Fibroblast of skin of abdomen (primary cell): ENCODE results near the gene MORC2.

Experiments used
- DNase-seq: peaks from one replicate; pipeline ENCODE4 v3.0.0-alpha.2; 2013

The MORC2 gene

DNA sequence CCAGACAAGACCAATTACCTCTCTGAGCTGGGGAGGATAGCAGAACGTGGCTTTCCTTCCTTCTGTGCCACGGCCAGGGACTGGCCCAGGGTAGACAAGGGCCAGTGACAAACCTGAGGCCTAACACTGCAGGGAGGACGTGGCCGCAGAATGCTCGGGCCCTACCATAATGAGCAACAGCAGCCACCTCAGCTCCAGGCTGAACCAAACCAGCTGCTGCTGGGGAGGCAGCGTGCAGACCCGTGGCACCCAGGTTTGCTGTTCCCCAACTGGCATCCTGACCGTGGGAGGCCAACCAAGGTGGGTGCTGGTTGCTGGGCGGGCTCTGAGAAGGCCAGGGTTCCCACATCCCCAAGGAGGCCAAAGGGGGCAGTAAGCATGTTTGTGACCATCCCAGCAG, 83.0 kb downstream of the MORC2 start:
- DNase-seq = no peak

DNA sequence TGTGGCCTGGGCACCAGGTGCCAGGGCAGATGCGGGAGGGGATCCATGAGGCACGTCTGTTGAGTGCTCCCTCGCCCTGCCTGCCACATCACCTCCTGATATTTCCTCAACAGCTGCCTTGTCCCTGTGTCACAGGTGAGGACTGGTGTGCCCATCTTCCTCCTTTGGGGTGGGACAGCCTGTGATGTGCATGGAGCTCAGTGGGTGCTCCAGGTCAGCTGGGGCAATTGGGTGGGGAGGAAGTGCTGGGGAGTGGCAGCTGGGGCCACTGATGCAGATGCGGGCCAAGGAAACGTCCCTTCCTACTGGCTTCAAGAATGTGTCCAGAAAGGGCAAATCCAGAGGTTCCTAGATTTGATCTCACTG, 83.6 kb downstream of the MORC2 start:
- DNase-seq = no peak

DNA sequence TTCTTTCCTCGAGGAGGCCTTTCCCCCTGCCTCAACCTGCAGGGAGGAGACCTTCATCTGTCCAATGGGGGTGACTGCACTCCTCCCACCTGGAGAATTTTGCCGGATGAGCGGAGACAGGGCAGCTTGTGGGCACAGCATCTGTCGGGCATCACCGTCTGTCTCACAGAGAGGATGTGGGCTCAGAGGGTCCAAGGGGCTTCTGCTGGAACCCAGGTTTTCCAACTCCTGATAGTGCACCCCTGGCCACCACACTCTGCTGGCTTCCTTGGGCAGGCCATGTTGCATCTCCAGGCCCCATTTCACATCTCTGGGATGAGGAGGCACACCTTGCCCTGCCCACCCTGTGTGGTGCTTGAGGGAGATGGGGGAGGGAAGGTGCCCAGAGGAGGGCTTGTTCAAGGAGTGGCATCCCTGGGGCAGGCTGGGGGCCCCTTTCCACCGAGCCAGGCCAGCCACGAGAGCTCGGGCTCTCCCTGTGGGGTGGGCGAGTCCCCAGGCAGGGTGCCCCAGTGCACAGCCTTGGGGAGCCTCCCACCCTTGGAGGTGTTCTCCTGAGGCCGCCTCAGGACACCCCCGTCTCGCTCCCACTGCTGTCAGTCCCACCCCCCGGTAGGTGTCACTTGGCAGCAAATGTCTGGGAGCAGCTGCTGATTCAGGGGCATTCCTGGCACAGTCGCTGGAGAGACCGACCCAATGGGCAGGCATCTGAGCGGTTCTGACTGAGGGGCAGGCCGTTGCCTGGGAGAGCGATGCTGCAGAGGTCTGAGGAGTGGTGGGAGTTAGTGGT, 84.2 kb downstream of the MORC2 start:
- DNase-seq = no peak

DNA sequence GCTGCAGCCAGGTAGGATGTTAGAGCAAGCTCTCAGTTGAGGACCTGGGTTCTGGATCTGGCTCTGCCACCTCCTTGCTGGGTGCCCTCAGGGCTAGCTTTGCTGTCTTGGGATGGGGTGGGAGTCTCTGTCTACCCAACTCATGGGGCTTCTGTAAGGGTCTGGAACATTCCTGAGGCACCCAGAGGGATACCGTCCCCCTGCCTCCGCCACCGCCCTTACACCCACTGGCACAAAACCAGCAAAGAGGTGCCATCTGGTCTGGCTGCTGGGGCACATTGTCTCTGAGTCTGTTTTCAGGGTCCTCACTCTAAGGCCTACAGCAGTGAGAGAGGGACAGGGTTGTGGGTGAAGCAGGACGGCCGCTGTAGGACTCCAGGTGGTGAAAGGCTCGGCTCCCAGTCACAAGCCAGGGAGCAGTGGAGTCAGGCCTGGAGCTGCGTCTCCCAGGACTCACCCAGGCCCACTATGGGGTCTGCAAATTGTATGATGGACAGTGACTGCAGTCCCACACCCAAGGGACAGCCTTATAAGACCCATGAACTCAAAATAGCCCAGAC, 84.9 kb downstream of the MORC2 start:
- no peak for DNase-seq

DNA sequence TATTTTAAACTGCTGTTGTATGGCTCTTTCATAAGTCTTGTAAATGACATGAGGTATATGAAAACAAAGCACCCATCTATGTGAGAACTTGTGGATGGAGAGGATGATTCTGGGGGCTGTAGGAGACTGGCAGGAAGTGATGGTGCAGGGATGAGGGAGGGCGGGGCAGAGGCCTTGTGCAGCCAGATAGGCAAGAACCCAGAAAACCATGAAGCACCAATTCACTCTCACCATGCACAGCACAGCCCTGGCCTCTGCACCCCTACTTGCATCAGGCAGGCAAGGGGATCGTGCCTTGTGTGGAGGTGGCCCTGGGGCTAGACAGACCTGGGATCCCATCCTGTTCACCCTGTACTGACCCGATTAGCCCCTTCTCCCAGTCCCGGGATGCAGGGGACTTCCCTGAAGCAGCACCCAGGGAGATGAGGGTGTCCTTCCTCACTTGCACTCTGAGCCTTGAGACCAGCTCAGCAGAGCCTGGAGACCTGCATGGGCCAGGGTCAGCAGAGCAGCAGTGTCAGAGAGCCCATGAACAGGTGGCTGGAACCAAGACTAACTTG, 85.5 kb downstream of the MORC2 start:
- no peak for DNase-seq

DNA sequence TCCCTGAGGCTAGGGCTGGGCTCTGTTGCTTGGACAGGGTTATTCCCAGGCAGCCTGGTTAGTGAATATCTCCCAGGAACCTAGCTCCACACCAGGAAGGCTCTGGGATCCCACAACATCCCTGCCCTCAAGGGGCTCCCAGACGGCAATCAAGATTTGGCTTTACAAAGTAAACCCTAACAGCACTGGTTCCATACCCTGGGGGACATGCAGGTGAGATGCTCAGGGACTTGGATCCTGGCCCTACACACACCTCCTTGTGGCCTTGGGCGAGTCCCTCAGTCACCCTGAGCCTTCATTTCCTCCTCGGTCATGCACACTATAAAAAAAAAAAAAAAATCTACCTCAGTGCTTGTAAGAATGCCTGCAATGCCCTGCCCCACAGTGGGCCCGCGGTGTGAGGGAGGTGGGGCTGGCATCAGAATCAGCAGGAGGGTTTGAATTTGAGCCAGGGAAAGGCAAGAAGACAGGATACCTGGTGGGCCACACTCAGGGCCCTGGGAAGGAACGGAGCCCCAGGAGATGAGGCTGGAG, 86.3 kb downstream of the MORC2 start:
- no peak for DNase-seq

DNA sequence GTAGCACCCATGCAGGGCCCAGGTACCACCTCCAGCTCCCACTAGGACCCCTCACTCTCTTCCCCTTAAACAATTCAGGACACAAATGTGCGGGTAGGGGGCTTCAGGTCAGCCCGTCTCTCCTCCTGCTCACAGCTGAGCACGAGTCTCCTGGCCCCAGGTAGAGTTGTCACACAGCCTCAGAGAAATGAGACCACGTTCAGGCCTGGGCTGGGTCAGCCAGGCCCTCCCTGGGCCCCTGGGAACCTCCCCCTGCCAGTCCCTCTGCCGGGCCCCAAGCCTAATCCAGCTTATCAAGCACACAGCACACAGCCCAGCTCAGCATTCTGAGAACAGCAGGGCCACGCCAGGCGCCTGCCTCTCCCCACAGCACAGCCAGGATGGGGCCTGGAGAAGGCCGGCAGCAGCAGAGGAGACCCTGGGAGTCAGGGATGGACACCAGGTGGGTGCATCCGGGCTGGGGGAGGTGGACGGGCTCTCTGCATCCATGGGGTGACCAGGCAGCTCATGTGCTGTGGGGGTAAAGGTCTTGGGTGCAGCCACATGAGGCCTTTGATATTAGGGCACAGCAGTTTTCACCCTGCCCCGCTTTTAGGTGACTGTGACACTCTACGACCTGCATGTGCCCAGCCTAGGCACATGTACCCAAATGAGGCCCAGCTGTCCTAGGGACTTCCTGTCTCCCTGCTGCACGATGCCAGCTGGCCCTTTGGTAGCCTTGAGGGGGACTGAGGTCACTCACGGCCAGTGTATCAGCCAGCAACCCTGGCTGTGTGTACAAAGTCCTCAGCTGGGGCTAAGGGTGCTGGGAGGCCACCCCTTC, 87.0 kb downstream of the MORC2 start:
- no peak for DNase-seq

DNA sequence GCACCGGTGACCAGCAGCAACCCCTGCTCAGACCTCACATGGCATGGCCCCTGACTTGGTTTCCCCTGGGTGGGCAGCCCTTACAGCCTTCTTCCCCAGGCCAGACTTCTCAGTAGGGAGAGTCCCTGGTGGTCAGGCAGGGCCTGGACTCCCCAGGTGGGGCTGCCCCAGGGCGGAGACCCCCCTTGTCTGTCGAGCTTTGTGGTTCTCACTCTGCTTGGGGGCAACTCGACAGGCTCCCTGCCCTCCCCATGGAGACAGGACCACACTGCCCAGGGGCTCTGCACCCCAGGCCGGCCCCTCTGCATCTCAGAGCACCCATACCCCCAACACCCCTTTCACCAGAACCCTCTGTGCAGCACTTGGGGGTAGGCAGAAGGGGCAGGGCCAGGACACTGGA, 87.7 kb downstream of the MORC2 start:
- DNase-seq = no peak

DNA sequence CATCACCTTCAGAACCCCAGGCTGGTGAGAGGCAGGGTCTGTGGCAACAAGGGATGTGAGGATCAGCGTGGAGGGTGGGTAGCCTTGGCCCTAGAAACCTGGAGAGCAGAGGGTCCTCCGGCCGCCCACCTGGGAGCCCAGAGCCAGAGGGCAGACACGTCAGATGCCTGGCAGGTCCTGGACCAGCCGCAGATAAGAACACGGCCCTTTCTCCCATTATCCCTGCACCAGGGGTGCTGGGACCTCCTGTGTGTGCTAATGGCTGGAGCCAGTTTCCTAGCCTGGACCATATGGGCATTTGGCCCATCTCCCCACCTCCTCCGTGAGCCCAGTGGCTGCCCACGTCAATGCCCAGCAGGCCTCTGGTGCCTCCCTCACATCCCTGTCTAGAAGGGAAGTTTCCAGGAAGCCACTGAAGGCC, 88.4 kb downstream of the MORC2 start:
- no peak for DNase-seq

DNA sequence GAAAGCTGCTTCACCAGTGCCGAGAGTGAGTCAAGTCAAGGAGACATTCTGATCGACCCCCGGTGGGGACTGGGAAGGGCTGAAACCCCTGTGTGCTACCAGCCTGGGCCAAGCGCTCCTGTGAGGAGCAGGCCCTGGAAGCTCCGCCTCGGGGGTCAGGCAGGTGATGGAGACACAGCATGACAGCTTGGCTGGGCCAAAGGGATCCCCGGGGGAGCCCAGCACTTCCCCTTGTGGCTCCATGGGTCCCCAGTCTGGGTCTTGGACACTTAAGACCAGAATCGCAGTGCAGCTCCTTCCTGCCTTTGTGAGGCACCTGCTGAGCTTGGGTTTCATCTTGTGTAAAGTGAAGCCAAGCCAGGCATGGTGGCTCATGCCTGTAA, 89.2 kb downstream of the MORC2 start:
- no peak for DNase-seq

DNA sequence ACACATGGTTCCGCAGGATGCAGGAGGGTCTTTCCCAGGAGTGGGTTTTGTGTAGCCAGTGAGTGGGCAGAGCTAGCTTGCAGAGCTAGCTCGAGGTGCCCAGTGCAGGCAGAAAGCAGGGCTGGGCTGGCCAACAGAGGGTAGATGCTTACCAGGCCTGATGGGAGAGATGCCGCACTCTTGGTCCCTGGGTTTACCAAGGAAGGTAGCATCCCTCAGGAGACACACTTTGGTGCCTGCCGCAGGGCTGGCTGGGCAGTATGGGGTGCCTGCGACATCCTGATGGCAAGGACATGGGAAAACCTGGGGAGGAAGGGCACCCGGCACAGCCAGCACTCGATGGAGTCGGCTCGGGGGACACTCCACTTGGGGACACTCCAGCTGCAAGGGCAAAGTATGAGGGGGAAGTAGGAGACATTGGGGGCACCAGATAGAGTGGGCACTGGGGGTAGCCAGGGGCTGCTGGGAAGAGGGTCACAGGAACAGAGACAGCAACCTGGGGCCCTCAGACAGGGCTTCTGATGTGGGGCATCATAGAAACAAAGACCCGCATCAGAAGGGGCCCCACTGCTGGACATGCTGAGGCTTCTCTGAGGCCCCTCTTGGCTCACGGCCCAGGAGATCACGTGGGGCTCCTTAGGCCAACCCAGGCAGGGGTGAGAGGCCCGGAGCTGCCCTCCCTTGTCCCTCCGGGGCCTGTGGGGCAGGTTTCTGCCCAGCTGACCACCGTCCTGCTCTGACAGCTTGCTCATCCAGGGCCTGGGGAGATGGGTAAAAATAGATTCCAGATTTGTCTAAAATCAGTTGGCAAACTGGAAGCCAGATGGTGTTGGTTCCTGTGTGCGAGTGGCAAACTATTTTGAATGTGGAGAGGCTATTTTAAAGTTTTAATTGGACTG, 89.8 kb downstream of the MORC2 start:
- DNase-seq = no peak

DNA sequence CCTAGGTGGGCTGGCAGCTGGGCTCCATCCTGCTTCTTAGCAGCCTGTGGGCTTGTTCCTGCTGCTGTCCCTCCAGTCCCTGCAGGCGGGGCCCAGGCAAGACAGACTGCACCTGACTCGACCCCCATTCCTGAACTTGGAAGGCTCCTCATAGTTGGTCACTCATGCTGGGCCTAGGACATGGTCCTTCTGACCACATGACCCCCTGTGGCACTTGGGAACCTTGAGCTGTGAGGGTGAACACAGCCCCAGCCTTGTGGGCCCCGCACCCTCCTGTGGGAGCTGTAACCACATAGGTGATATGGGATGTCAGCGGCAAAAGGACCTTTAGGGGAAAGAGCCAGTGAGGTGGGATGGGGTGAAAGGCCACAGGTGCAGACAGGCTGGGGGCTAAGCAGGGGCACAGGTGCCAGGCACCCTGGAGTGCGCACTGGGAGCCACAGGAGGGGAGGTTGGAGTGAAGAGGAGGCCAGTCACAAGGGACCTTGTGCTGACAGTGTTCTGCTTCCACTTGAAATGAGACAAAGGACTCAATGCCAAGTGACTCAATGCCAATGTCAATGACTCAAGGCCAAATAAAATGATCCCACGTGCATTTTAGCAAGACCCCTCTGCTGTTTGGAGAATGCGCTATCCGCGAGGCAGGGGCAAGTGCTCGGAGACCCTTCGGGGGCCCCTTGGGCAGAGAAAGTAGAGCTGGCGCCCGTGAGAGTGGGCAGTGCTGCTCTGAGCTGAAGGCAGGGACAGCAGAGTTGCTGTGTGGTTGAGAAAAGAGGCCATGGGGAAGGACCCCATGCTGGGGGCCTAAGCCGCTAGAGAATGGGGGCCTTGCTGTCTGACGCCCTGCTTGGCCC, 90.7 kb downstream of the MORC2 start:
- no peak for DNase-seq

DNA sequence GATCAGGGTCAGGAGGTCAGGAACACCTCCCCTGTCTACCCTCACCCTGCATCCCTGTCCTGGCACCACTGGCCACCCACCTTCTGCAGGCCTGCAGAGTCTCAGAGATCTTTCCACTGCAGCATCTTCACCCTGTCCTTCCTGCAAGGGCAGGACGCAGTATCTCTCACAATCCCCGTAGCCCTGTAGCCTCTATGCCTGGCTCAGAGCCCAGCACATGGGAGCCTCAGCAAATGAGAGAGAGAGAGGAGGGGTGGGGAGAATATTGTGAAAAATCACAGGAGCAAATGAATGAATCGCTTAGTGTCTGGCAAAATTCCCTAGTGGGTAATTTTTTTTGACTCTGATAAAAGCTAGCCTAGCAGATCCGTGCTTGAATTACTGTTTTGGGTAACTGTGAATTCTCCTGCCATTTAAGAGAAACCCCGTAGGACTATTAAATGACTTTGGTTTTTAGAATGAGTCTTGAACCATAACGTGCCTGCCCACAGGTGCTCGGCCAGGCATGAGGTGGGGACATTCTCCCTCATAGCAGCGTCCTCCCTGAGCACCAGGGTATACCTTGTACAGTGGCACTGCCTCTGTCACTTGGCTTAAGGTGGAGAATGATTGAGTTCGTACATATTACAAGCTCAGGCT, 91.5 kb downstream of the MORC2 start:
- DNase-seq = peak; percentile 33

DNA sequence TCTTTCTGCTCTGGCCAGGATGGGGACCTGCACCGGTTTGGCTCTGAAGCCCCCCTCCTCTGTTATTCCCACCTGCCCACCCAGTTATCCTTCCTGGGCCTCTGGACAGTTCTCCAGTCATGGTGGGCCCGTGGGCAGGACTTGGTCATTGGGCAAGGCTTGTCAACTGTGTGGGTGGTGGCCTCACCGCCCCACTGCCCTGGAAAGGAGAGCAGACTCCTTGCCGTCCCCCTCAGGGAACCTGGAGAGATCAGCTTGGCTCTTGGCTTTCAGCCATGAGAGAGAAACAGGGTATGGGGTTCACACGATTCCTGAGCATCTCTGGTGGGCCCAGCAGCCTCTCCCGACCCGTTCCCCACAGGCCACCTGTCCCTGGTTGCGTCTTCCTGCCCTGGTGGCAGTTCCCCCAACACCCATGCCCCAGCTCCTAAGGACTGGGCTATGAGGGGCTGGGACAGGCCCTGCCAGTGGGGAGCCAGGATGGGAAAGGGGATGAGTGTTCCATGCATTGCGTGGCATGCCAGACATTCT, 92.3 kb downstream of the MORC2 start:
- DNase-seq = no peak

DNA sequence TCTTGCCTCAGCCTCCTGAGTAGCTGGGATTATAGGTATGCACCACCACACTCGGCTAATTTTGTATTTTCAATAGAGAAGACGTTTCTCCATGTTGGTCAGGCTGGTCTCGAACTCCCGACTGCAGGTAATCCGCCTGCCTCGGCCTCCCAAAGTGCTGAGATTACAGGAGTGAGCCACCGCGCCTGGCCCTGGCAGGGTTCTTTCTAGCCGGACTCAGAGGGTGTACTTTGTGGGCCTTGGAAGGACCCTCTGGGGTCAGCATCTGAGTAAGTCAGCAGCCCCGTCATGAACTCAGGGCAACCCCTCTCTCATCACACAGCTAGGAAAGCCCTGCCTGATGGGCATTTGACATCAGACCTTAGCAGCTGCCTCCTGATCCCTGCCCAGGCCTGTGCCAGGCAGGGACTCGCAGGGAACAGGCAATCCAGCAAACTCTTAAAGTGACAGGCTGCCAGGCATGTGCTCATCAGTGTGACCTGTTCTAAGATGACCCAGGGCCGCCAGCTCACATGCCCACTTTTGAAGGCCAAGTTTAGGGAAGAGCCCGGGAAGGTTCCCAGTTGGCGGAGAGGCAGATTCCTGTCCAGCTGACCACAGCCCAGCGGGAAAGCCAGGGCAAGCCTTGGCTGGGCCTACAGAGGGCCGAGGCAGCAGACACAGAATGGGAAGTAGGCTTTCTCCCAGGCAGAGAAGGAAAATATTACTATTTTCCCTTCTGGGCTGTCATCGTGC, 92.9 kb downstream of the MORC2 start:
- DNase-seq = no peak
